ENCODE data around the gene CHD9. TPM values are rescaled to one million over a fixed set of nuclear protein-coding genes. Genes with fewer than 3 reads are reported as not detected.
"Not testable (repeated sequence)": the region's sequence is repeated elsewhere in the genome, so short reads cannot be mapped to it uniquely, and the experiment has no call there.

The CHD9 gene
- total RNA-seq, 4 donors from 2014 or later = 59.0 to 210 (median 80.4) TPM

DNA sequence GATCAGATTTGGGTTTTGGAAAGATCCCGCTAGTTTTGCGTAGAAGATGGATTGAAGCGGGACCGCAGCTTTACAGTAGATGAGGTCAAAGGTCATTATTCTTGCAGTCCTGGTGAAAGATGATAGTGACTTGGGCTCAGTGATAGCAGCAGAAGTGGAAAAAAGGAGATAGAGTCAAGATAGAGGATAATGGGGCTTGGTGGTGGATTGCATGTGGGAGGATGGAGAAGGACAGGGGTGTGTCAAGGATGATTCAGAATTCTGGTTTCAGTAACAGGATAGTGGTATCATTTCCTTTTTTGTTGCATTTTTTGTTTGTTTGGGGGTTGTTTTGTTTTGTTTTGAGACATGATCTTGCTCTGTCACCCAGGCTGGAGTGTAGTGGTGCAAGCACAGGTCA is 30.7 kb upstream of the CHD9 start:
- no peak for ATAC-seq (ENCODE audit: low FRiP score)
- no peak for DNase-seq (ENCODE audit: low spot score)
- TF ChIP-seq, protein P1, sequence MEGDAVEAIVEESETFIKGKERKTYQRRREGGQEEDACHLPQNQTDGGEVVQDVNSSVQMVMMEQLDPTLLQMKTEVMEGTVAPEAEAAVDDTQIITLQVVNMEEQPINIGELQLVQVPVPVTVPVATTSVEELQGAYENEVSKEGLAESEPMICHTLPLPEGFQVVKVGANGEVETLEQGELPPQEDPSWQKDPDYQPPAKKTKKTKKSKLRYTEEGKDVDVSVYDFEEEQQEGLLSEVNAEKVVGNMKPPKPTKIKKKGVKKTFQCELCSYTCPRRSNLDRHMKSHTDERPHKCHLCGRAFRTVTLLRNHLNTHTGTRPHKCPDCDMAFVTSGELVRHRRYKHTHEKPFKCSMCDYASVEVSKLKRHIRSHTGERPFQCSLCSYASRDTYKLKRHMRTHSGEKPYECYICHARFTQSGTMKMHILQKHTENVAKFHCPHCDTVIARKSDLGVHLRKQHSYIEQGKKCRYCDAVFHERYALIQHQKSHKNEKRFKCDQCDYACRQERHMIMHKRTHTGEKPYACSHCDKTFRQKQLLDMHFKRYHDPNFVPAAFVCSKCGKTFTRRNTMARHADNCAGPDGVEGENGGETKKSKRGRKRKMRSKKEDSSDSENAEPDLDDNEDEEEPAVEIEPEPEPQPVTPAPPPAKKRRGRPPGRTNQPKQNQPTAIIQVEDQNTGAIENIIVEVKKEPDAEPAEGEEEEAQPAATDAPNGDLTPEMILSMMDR (IDR thresholded peaks at IDR 0.05) = no peak

DNA sequence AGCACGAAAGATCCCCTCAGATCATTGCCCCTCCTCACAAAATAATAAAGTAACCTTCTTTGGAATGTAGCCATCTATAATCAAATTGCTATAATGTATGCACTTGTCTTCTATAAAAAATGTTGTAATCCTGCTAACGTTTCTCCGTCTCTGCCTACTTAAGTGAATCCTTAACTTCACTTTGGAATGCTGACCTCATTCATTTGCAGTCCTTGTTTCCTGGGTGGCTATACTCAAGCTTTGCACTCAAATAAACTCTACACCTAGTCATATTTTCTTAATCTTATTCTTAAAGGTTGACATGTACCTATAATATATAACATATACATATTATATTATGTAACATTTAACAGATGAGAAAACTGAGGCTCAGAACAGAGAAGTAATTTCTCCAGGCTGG is 24.8 kb upstream of the CHD9 start:
- ATAC-seq (ENCODE audit: low FRiP score) (no peak), DNase-seq (ENCODE audit: low spot score) (no peak)
- TF ChIP-seq, protein P1 (IDR thresholded peaks at IDR 0.05) = no peak

DNA sequence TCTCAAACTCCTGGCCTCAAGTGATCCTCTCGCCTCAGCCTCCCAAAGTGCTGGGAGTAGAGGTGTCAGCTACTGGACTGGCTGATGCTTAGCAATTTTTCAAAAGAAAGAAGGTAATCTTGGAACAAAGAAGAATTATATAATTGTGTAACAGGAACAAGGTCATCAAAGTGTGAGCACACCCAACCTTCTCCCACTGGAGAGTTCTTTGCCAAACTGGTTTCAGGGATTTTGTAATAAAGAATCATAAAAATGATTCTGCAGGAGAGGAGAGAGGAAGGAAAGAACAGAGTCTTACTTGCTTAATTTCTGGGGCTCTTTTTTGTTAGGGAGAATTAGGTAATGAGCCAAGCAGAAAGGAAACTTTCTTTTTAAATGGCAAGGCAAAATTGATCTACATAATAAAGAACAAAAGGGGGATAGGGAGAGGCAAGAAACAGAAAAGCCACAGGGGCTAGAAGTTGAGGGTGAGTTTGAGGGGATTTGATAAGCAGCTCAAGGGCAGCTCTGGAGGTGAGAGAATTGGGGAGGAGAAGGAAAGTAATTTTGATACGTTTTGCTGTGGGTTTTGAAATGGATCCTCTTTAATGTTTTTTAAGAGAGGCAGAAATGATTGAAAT is 23.4 kb upstream of the CHD9 start:
- ATAC-seq (ENCODE audit: low FRiP score) = peak; percentile 45
- TF ChIP-seq, protein P1 (IDR thresholded peaks at IDR 0.05) = no peak
- DNase-seq (ENCODE audit: low spot score) = no peak

GRCh38 chr16:53034306-53034705 is 20.5 kb upstream of the CHD9 start:
- ATAC-seq (ENCODE audit: low FRiP score) (no peak), DNase-seq (ENCODE audit: low spot score) (no peak)
- TF ChIP-seq, protein P1 (IDR thresholded peaks at IDR 0.05) = no peak

- TF ChIP-seq, protein P1 (IDR thresholded peaks at IDR 0.05) = no peak
- DNase-seq (ENCODE audit: low spot score) = no peak
These were observed 19.4 kb upstream of the CHD9 start for GRCh38 chr16:53035176-53035942.

GRCh38 chr16:53036066-53036465 is 18.7 kb upstream of the CHD9 start:
- no peak for ATAC-seq (ENCODE audit: low FRiP score)
- TF ChIP-seq, protein P1 (IDR thresholded peaks at IDR 0.05) = no peak
- DNase-seq (ENCODE audit: low spot score) = no peak

More at GRCh38 chr16:53035176-53035942, 19.4 kb upstream of the CHD9 start:
- no peak for ATAC-seq (ENCODE audit: low FRiP score)

GRCh38 chr16:53036711-53037110 is 18.1 kb upstream of the CHD9 start:
- DNase-seq (ENCODE audit: low spot score); ATAC-seq (ENCODE audit: low FRiP score): not testable (repeated sequence)
